OCI-LY7 (cell line): ENCODE data around the gene ARL10. TPM values are rescaled to one million over a fixed set of nuclear protein-coding genes. Genes with fewer than 3 reads are reported as not detected.

Experiments used
- BruUV-seq: library from RNA; stranded (reverse); fragments of 400-500 nt; replicated peaks from 2 replicates; lab custom pipeline; 2021; lab: Mats Ljungman, UMichigan
- CTCF ChIA-PET: fragments of 300-600 bp; sonication (Branson Sonifier 250); formaldehyde crosslinking; loops from one replicate; lab custom pipeline; 2022; ENCODE audit warnings: antibody characterized with exemption; ENCODE audit not compliant: unreplicated experiment; lab: Charles Lee
- POLR2A ChIA-PET: fragments of 300-600 bp; sonication (Branson Sonifier 250); formaldehyde crosslinking; loops from one replicate; lab custom pipeline; 2022; ENCODE audit warnings: antibody characterized with exemption; lab: Charles Lee
- DNase-seq: peaks from one replicate; pipeline ENCODE4 v3.0.0-alpha.2; 2015; ENCODE audit warnings: low spot score
- H2AFZ ChIP-seq: fragments of 200-600 bp; sonication (generic), shearing (Covaris generic); 2 replicates; pipeline ENCODE4 v1.6.1; 2014; ENCODE audit warnings: mild to moderate bottlenecking, antibody characterized with exemption, low read length, moderate library complexity
- H3K27ac ChIP-seq: fragments of 200-600 bp; sonication (generic); 2 replicates; pipeline ENCODE4 v1.5.1; 2014; ENCODE audit warnings: mixed run types, low read depth, mild to moderate bottlenecking, moderate library complexity, low read length, inconsistent platforms; ENCODE audit not compliant: poor library complexity, severe bottlenecking
- H3K36me3 ChIP-seq: fragments of 200-600 bp; sonication (generic); 2 replicates; pipeline ENCODE4 v1.6.1; 2014; ENCODE audit warnings: mild to moderate bottlenecking, antibody characterized with exemption, low read length, moderate library complexity, mixed read lengths; ENCODE audit not compliant: insufficient read depth
- H3K4me1 ChIP-seq: fragments of 200-600 bp; sonication (generic); 2 replicates; pipeline ENCODE4 v1.5.1; 2014; ENCODE audit warnings: mild to moderate bottlenecking, low read length; ENCODE audit not compliant: insufficient read depth, poor library complexity, severe bottlenecking
- H3K4me2 ChIP-seq: fragments of 200-600 bp; sonication (generic); 2 replicates; pipeline ENCODE4 v1.6.1; 2014; ENCODE audit warnings: mild to moderate bottlenecking, low read length
- H3K4me3 ChIP-seq: fragments of 200-600 bp; sonication (generic); 2 replicates; pipeline ENCODE4 v1.5.1; 2014; ENCODE audit warnings: mild to moderate bottlenecking, low read depth, low read length; ENCODE audit not compliant: poor library complexity, severe bottlenecking
- H3K79me2 ChIP-seq: fragments of 200-600 bp; sonication (generic); 2 replicates; pipeline ENCODE4 v1.6.1; 2016; ENCODE audit warnings: low read depth, mild to moderate bottlenecking, low read length, moderate library complexity, mixed read lengths; ENCODE audit not compliant: insufficient read depth
- H3K9me2 ChIP-seq: fragments of 200-600 bp; sonication (generic); 2 replicates; pipeline ENCODE4 v1.6.1; 2016; ENCODE audit warnings: mild to moderate bottlenecking, low read length, mixed read lengths; ENCODE audit not compliant: insufficient read depth
- H3K9me3 ChIP-seq: fragments of 200-600 bp; sonication (generic); 2 replicates; pipeline ENCODE4 v1.6.1; 2014; ENCODE audit warnings: mild to moderate bottlenecking, mixed run types, low read length, mixed read lengths
- H4K20me1 ChIP-seq: fragments of 200-600 bp; sonication (generic); 2 replicates; pipeline ENCODE4 v1.6.1; 2014; ENCODE audit warnings: mild to moderate bottlenecking, antibody characterized with exemption, low read length, moderate library complexity, mixed read lengths; ENCODE audit not compliant: insufficient read depth
- CTCF ChIP-seq: fragments of 200-600 bp; sonication (generic); conservative IDR thresholded peaks from 2 replicates; pipeline ENCODE4 v1.5.1; 2014; ENCODE audit warnings: mild to moderate bottlenecking, antibody characterized with exemption, low read length, moderate library complexity, mixed read lengths
- EZH2phosphoT487 ChIP-seq: fragments of 200-600 bp; sonication (generic); IDR thresholded peaks from 2 replicates; pipeline ENCODE4 v1.6.1; 2018; ENCODE audit warnings: low read depth, borderline replicate concordance, mild to moderate bottlenecking, mixed run types, antibody characterized with exemption, low read length, moderate library complexity, mixed read lengths
- intact Hi-C: fragments of 100-400 bp; cut with micrococcal nuclease; formaldehyde crosslinking; loops from one replicate; pipeline ENCODE4 v1.10.0; 2022; ENCODE audit not compliant: unreplicated experiment
- total RNA-seq, 2 experiments: library from RNA; depleted of rRNA in 1 of 2; stranded (reverse); fragments of >200 nt in 1 of 2; shearing (Covaris generic) in 1 of 2; gene quantifications; 2 replicates each; pipeline ENCODE4 v1.2.3, GENCODE V29; 2014 to 2022

The ARL10 gene
- total RNA-seq, 2 experiments from 2014 or later = 0.06 TPM; not detected in 1

- TF ChIP-seq EZH2phosphoT487 = no peak
- peak; percentile 62 for TF ChIP-seq CTCF
- Histone ChIP-seq H3K36me3 (peaks cover 54% of the 10 kb centered on the region), H4K20me1 (peaks cover 10% of the 10 kb centered on the region), H3K4me1 (peaks cover 15% of the 10 kb centered on the region), H3K27ac (no peak overlapping the region), H2AFZ (no peak overlapping the region), H3K9me2 (no peaks in the 10 kb centered on the region), H3K79me2 (peaks cover 38% of the 10 kb centered on the region), H3K9me3 (no peaks in the 10 kb centered on the region), H3K4me2 (no peak overlapping the region), H3K4me3 (no peak overlapping the region)
- ChIA-PET POLR2A (interaction anchor here (0.6 to 0.9 kb wide), 2 partner anchors 31 to 325 kb away, joined by 3 read pairs; no protein-coding TSS in a partner anchor), CTCF (interaction anchor here (0.6 kb wide), 1 partner anchor 557 kb away, joined by 3 read pairs; no protein-coding TSS in a partner anchor)
- no TSS peak for BruUV-seq
- DNase-seq = no peak
- intact Hi-C loops = no loop called here
Observed at GRCh38 chr5:176391479-176391878, 26.2 kb downstream of the ARL10 start.

- intact Hi-C loops = no loop called here
- no TSS peak for BruUV-seq
Observed at GRCh38 chr5:176391999-176392398, 26.7 kb downstream of the ARL10 start.

More at GRCh38 chr5:176391999-176392398, 26.7 kb downstream of the ARL10 start:
- H3K36me3 ChIP-seq = peaks cover 49% of the 10 kb centered on the region
- H3K79me2 ChIP-seq = peaks cover 33% of the 10 kb centered on the region
- H2AFZ ChIP-seq = no peak overlapping the region
- peaks cover 5% of the 10 kb centered on the region; the same call in 1 of the 2 replicates for H4K20me1 ChIP-seq
- H3K4me3 ChIP-seq = no peak overlapping the region
- TF ChIP-seq CTCF (no peak), EZH2phosphoT487 (no peak)
- H3K9me3 ChIP-seq = no peaks in the 10 kb centered on the region
- H3K4me1 ChIP-seq = peaks cover 10% of the 10 kb centered on the region
- DNase-seq = no peak
- H3K27ac ChIP-seq = no peak overlapping the region
- H3K9me2 ChIP-seq = no peaks in the 10 kb centered on the region
- ChIA-PET CTCF (no interaction called here), POLR2A (interaction anchor here (0.9 to 1.3 kb wide), 2 partner anchors 37 to 324 kb away, joined by 3 read pairs; no protein-coding TSS in a partner anchor)
- no peak overlapping the region for H3K4me2 ChIP-seq
